ENCODE measurements around the gene SIAE. TPM values are rescaled to one million over a fixed set of nuclear protein-coding genes. Genes with fewer than 3 reads are reported as not detected.

The SIAE gene
- polyA plus RNA-seq (ENCODE audit: insufficient read length): 8.9 TPM

GRCh38 chr11:124673333-124674167, at the start of gene SIAE, which contains the start of gene SPA17:
Gene SIAE (minus strand): TSS chr11:124673739. CDS start chr11:124673708, 31 bp downstream.
Gene SPA17 (plus strand): TSS chr11:124673904. CDS start chr11:124675265, 1,361 bp downstream.
- DNase-seq: peak; percentile 89

GRCh38 chr11:124722176-124722575, 48.6 kb upstream of the SIAE start:
- DNase-seq: no peak

- no peak for DNase-seq
These were observed 46.0 kb upstream of the SIAE start for GRCh38 chr11:124719534-124719933.

GRCh38 chr11:124718801-124719200, 45.3 kb upstream of the SIAE start:
- DNase-seq: no peak

GRCh38 chr11:124717786-124718651, 44.5 kb upstream of the SIAE start:
- DNase-seq: peak; percentile 20

GRCh38 chr11:124717421-124717785, 43.9 kb upstream of the SIAE start:
- no peak for DNase-seq

GRCh38 chr11:124716591-124716990, 43.1 kb upstream of the SIAE start:
- no peak for DNase-seq

GRCh38 chr11:124712392-124712791, 38.9 kb upstream of the SIAE start:
- DNase-seq: no peak

- no peak for DNase-seq
These were observed 34.3 kb upstream of the SIAE start for GRCh38 chr11:124707829-124708228.

- DNase-seq: no peak
These were observed 26.5 kb upstream of the SIAE start for GRCh38 chr11:124700028-124700427.

GRCh38 chr11:124699547-124699946, 26.0 kb upstream of the SIAE start:
- DNase-seq: no peak

- DNase-seq: no peak
These were observed 19.6 kb upstream of the SIAE start for GRCh38 chr11:124693142-124693541.

- no peak for DNase-seq
These were observed 8.9 kb upstream of the SIAE start for GRCh38 chr11:124682443-124682842.

GRCh38 chr11:124681421-124681820, 7.9 kb upstream of the SIAE start:
- no peak for DNase-seq

- no peak for DNase-seq
These were observed 4.9 kb upstream of the SIAE start for GRCh38 chr11:124678416-124678815.

GRCh38 chr11:124676386-124676785, 2.8 kb upstream of the SIAE start:
- no peak for DNase-seq

GRCh38 chr11:124674571-124674970, 1.0 kb upstream of the SIAE start:
- no peak for DNase-seq

GRCh38 chr11:124674168-124674517, 604 bp upstream of the SIAE start:
- no peak for DNase-seq

- no peak for DNase-seq
These were observed 863 bp downstream of the SIAE start for GRCh38 chr11:124672536-124673215.

- no peak for DNase-seq
These were observed 2.8 kb downstream of the SIAE start for GRCh38 chr11:124670732-124671131.

GRCh38 chr11:124669193-124669592, 4.3 kb downstream of the SIAE start:
- peak; percentile 45 for DNase-seq

- no peak for DNase-seq
These were observed 5.9 kb downstream of the SIAE start for GRCh38 chr11:124667601-124668000.

- no peak for DNase-seq
These were observed 9.7 kb downstream of the SIAE start for GRCh38 chr11:124663861-124664260.
